ENCODE data around the gene FCF1. TPM values are rescaled to one million over a fixed set of nuclear protein-coding genes. Genes with fewer than 3 reads are reported as not detected.

FCF1 gene
- total and polyA plus RNA-seq, 2 experiments from 2014 or later = 12.3 to 43.6 TPM

DNA sequence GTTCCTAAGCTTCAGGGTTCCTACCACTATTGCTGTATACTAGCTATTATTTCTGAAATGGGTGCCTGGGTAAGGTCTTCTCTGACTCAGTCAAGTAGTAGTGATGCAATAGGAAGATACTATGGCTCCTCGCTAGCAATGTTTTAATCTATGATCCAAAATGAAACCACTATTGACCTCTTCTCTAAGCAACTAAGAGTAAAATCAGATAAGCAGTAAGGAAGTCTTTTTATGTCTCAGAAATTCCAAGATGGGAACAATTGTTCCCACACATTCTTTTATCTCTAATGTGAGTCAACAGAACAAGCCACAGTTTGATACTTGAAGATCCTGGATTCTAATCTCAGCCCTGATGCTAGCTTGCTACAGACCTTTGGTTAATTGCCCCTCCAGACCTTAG is 45.2 kb upstream of the FCF1 start:
- Histone ChIP-seq H3K27ac (no peak overlapping the region), H3K9me2 (replicated peaks; ENCODE audit: insufficient read depth) (no peaks in the 10 kb centered on the region), H3K4me1 (ENCODE audit: insufficient read depth) (no peaks in the 10 kb centered on the region), H3K9me3 (ENCODE audit: low read depth) (no peaks in the 10 kb centered on the region), H3K4me3 (no peak overlapping the region), H3K4me2 (no peak overlapping the region), H2AFZ (no peak overlapping the region), H3K36me3 (replicated peaks; ENCODE audit: insufficient read depth, low read depth) (peaks cover 3% of the 10 kb centered on the region), H4K20me1 (ENCODE audit: insufficient read depth, poor library complexity, severe bottlenecking) (no peaks in the 10 kb centered on the region), H3K79me2 (no peaks in the 10 kb centered on the region), H3K27me3 (no peaks in the 10 kb centered on the region)
- no peak for TF ChIP-seq EZH2phosphoT487 (IDR thresholded peaks at IDR 0.05; ENCODE audit: low read depth, severe bottlenecking, unreplicated experiment)
- TF ChIP-seq, protein P1, sequence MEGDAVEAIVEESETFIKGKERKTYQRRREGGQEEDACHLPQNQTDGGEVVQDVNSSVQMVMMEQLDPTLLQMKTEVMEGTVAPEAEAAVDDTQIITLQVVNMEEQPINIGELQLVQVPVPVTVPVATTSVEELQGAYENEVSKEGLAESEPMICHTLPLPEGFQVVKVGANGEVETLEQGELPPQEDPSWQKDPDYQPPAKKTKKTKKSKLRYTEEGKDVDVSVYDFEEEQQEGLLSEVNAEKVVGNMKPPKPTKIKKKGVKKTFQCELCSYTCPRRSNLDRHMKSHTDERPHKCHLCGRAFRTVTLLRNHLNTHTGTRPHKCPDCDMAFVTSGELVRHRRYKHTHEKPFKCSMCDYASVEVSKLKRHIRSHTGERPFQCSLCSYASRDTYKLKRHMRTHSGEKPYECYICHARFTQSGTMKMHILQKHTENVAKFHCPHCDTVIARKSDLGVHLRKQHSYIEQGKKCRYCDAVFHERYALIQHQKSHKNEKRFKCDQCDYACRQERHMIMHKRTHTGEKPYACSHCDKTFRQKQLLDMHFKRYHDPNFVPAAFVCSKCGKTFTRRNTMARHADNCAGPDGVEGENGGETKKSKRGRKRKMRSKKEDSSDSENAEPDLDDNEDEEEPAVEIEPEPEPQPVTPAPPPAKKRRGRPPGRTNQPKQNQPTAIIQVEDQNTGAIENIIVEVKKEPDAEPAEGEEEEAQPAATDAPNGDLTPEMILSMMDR (IDR thresholded peaks at IDR 0.05; ENCODE audit: poor library complexity) = no peak
- TF ChIP-seq EZH2 (IDR thresholded peaks at IDR 0.05; ENCODE audit: borderline replicate concordance) = no peak
- WGBS (ENCODE audit: low lambda C conversion rate, missing lambda C conversion rate) = 86% methylated on average over 1 of the region's 1 CpG
- no peak for DNase-seq (ENCODE audit: low spot score)

DNA sequence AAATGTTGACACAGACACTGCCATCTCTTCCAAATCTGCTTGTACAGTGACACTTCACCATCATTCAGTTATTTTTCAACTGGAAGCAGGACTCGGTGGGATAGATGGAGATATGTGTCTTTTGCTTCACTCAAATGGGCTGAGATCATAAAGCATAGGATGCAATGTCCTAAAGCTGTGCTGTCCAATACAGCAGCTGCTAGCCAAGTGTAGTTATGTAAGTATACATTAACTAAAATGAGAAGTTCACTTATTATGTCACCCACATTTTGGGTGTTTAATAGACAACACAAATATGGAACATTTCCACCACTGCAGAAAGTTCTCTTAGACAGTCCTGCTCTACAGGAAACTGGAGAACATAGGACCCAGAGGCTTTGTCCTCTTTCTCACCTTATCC is 43.7 kb upstream of the FCF1 start:
- H3K36me3 ChIP-seq (replicated peaks; ENCODE audit: insufficient read depth, low read depth) = peaks cover 3% of the 10 kb centered on the region

GRCh38 chr14:74669846-74670245 is 43.1 kb upstream of the FCF1 start:
- Histone ChIP-seq H3K27me3 (no peaks in the 10 kb centered on the region), H3K4me3 (no peak overlapping the region), H3K9me2 (replicated peaks; ENCODE audit: insufficient read depth) (no peaks in the 10 kb centered on the region), H3K4me2 (no peak overlapping the region), H3K79me2 (no peaks in the 10 kb centered on the region), H3K36me3 (replicated peaks; ENCODE audit: insufficient read depth, low read depth) (peaks cover 3% of the 10 kb centered on the region), H3K27ac (no peak overlapping the region), H2AFZ (no peak overlapping the region), H3K9me3 (ENCODE audit: low read depth) (no peaks in the 10 kb centered on the region), H3K4me1 (ENCODE audit: insufficient read depth) (no peaks in the 10 kb centered on the region), H4K20me1 (ENCODE audit: insufficient read depth, poor library complexity, severe bottlenecking) (no peaks in the 10 kb centered on the region)
- DNase-seq (ENCODE audit: low spot score) = no peak
- TF ChIP-seq, protein P1 (IDR thresholded peaks at IDR 0.05; ENCODE audit: poor library complexity) = no peak
- TF ChIP-seq EZH2phosphoT487 (IDR thresholded peaks at IDR 0.05; ENCODE audit: low read depth, severe bottlenecking, unreplicated experiment) = no peak
- TF ChIP-seq EZH2 (IDR thresholded peaks at IDR 0.05; ENCODE audit: borderline replicate concordance) = no peak
- WGBS (ENCODE audit: low lambda C conversion rate, missing lambda C conversion rate) = over 99% methylated on average over 10 of the region's 10 CpGs

More for the DNA sequence above, 43.7 kb upstream of the FCF1 start:
- Histone ChIP-seq H4K20me1 (ENCODE audit: insufficient read depth, poor library complexity, severe bottlenecking) (no peaks in the 10 kb centered on the region), H3K9me2 (replicated peaks; ENCODE audit: insufficient read depth) (no peaks in the 10 kb centered on the region), H3K4me1 (ENCODE audit: insufficient read depth) (no peaks in the 10 kb centered on the region), H3K9me3 (ENCODE audit: low read depth) (no peaks in the 10 kb centered on the region), H3K4me2 (no peak overlapping the region), H3K27ac (no peak overlapping the region), H3K27me3 (no peaks in the 10 kb centered on the region), H2AFZ (no peak overlapping the region), H3K4me3 (no peak overlapping the region), H3K79me2 (no peaks in the 10 kb centered on the region)
- no peak for DNase-seq (ENCODE audit: low spot score)
- WGBS (ENCODE audit: low lambda C conversion rate, missing lambda C conversion rate) = 87% methylated on average over 1 of the region's 1 CpG
- TF ChIP-seq EZH2 (IDR thresholded peaks at IDR 0.05; ENCODE audit: borderline replicate concordance) = no peak
- TF ChIP-seq, protein P1 (IDR thresholded peaks at IDR 0.05; ENCODE audit: poor library complexity) = no peak
- TF ChIP-seq EZH2phosphoT487 (IDR thresholded peaks at IDR 0.05; ENCODE audit: low read depth, severe bottlenecking, unreplicated experiment) = no peak
